NCI-H1436 (cell line): Measurements from ENCODE around the gene UPP1.
"Not testable (repeated sequence)": the region's sequence is repeated elsewhere in the genome, so short reads cannot be mapped to it uniquely, and the experiment has no call there.

ENCODE experiments used
- DNase-seq: peaks from one replicate; lab custom pipeline; 2025; lab: John Stamatoyannopoulos, UW

UPP1 gene

GRCh38 chr7:48089046-48090003 is at the start of gene UPP1:
Gene UPP1, plus strand, starts transcription at chr7:48089265. Its CDS starts 5,519 bp downstream, at chr7:48094784.
- DNase-seq: peak; percentile 75

GRCh38 chr7:48040944-48041652 is 48.0 kb upstream of the UPP1 start:
- DNase-seq: no peak

GRCh38 chr7:48041653-48041970 is 47.5 kb upstream of the UPP1 start:
- DNase-seq: no peak

- no peak for DNase-seq
These were observed 46.8 kb upstream of the UPP1 start for GRCh38 chr7:48042216-48042615.

- no peak for DNase-seq
These were observed 46.4 kb upstream of the UPP1 start for GRCh38 chr7:48042636-48043035.

- no peak for DNase-seq
These were observed 43.8 kb upstream of the UPP1 start for GRCh38 chr7:48045195-48045765.

- DNase-seq: no peak
These were observed 42.6 kb upstream of the UPP1 start for GRCh38 chr7:48046458-48046857.

- no peak for DNase-seq
These were observed 41.0 kb upstream of the UPP1 start for GRCh38 chr7:48048113-48048512.

- no peak for DNase-seq
These were observed 39.2 kb upstream of the UPP1 start for GRCh38 chr7:48049850-48050249.

- no peak for DNase-seq
These were observed 36.3 kb upstream of the UPP1 start for GRCh38 chr7:48052748-48053147.

- DNase-seq: no peak
These were observed 35.3 kb upstream of the UPP1 start for GRCh38 chr7:48053736-48054135.

GRCh38 chr7:48058990-48059389 is 30.1 kb upstream of the UPP1 start:
- no peak for DNase-seq

GRCh38 chr7:48059706-48060105 is 29.4 kb upstream of the UPP1 start:
- DNase-seq: no peak

- no peak for DNase-seq
These were observed 25.1 kb upstream of the UPP1 start for GRCh38 chr7:48063985-48064384.

GRCh38 chr7:48067475-48067874 is 21.6 kb upstream of the UPP1 start:
- no peak for DNase-seq

- no peak for DNase-seq
These were observed 14.8 kb upstream of the UPP1 start for GRCh38 chr7:48074204-48074654.

- DNase-seq: no peak
These were observed 11.6 kb upstream of the UPP1 start for GRCh38 chr7:48077423-48077822.

- no peak for DNase-seq
These were observed 10.6 kb upstream of the UPP1 start for GRCh38 chr7:48078470-48078869.

GRCh38 chr7:48082378-48082777 is 6.7 kb upstream of the UPP1 start:
- DNase-seq: not testable (repeated sequence)

GRCh38 chr7:48083114-48083830 is 5.8 kb upstream of the UPP1 start:
- no peak for DNase-seq

GRCh38 chr7:48084727-48085432 is 4.2 kb upstream of the UPP1 start:
- no peak for DNase-seq

GRCh38 chr7:48085433-48085791 is 3.7 kb upstream of the UPP1 start:
- no peak for DNase-seq
